Psoas muscle (tissue), 8 donors: ENCODE measurements around the gene RAB40AL. TPM values are rescaled to one million over a fixed set of nuclear protein-coding genes. Genes with fewer than 3 reads are reported as not detected.

Experiments used
- ATAC-seq, 4 donors: fragments of 200-7000 bp; cut with Tn5 transposase; one replicate each; pipeline ENCODE4 v1.9.1; 2020; ENCODE audit warnings: moderate library complexity in 3 of 4, mild to moderate bottlenecking in 2 of 4
- DNase-seq, 2 donors: peaks; one replicate each; pipeline ENCODE4 v3.0.0-alpha.2; 2020
- H3K27ac ChIP-seq: fragments of 200-600 bp; one replicate; pipeline ENCODE4 v1.8.0; 2022
- H3K27me3 ChIP-seq, 3 donors: fragments of 200-600 bp in 1 of 3; one replicate each; pipeline versions ENCODE4 v1.6.1 to v1.8.0; 2013 to 2022; ENCODE audit warnings: low read length in 2 of 3, mild to moderate bottlenecking in 2 of 3, moderate library complexity in 1 of 3; ENCODE audit not compliant: insufficient read depth in 3 of 3
- H3K36me3 ChIP-seq, 2 donors: fragments of 200-600 bp in 1 of 2; one replicate each; pipeline versions ENCODE4 v1.6.1 to v1.8.0; 2013 to 2022; ENCODE audit warnings: low read depth in 1 of 2, mild to moderate bottlenecking in 1 of 2, moderate library complexity in 1 of 2; ENCODE audit not compliant: insufficient read depth in 1 of 2
- H3K4me1 ChIP-seq: fragments of 200-600 bp; one replicate; pipeline ENCODE4 v1.8.0; 2022
- H3K4me3 ChIP-seq: fragments of 200-600 bp; one replicate; pipeline ENCODE4 v1.8.0; 2022; ENCODE audit warnings: mild to moderate bottlenecking
- H3K9me3 ChIP-seq: fragments of 200-600 bp; one replicate; pipeline ENCODE4 v1.8.0; 2022
- WGBS, 3 donors: extraction: QIAGEN DNeasy Blood & Tissue Kit; methylation state at CpG; one replicate each; pipeline versions ENCODE4 v1.1.6 to v1.1.7; 2013; 5-methylcytosine and 5-hydroxymethylcytosine counted together
- intact Hi-C, 2 donors: fragments of 100-400 bp; cut with DNase I; formaldehyde crosslinking; loops; one replicate each; pipeline versions ENCODE4 v1.11.0 to v1.14.2; 2022
- polyA plus RNA-seq, 3 donors: library from polyadenylated mRNA; stranded (reverse); fragments of 200-250 nt; gene quantifications; one replicate each; pipeline ENCODE4 v1.2.3, GENCODE V29; 2013
- total RNA-seq, 4 donors: library from RNA; stranded (reverse); fragmentation: NEBNext Ultra II Directional in 2 of 4; extraction: Animal tissue kit (Norgen Biotek cat#: 25700) in 2 of 4; gene quantifications; one replicate each; pipeline versions ENCODE4 v1.2.1 to v1.2.4, GENCODE V29; 2021 to 2023
- TF ChIP-seq, protein P1 (sequence below): fragments of 200-600 bp; IDR thresholded peaks from one replicate; pipeline ENCODE4 v1.8.0; 2022; ENCODE audit warnings: antibody characterized with exemption
- donor health status: healthy with polysubstance abuse.
- donor health status: DM: no; HTN: no; CAD: no; lungs with moderate emphysema.
- donor health status: Bipolar disorder and iron deficiency.
- donor health status: healthy.
- donor health status: DM: yes; HTN: yes; CAD: no.
- donor health status: DM: no; HTN: no; CAD: no.
- donor health status: DM: no; HTN: no; CAD: no.
- donor health status: DM: yes; HTN: yes; CAD: no.

RAB40AL gene
- total and polyA plus RNA-seq, 7 donors, result 0.04 TPM; not detected in 6

GRCh38 chrX:102930990-102931756, 5.9 kb upstream of the RAB40AL start:
- intact Hi-C loops, result no loop called here
- no peak for DNase-seq
- WGBS, 3 donors, result 19 to 57% (median 43%) methylated on average over 2 of the region's 2 CpGs

DNA sequence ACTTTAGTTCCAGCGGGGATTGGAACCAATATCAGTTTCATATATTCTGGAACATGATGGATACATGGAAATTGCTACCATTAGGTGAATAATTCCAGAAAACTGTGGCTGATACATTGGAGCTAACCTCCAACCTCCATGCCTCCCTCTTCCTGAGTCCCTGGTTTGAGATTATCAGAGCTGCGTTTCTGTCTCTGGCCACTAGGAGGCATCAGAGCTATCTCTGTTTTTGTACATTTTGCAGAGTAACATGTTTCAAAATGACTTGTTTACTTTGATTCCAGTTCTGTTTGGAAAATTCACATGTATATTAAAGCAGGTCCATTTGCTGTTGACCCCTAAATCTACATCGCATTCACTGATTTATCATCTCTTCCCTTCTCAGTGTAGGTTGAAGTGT, 2.4 kb upstream of the RAB40AL start:
- H3K27ac ChIP-seq, result no peak overlapping the region
- DNase-seq (no peak), ATAC-seq (no peak)
- no peaks in the 10 kb centered on the region for H3K4me1 ChIP-seq
- no peaks in the 10 kb centered on the region for H3K9me3 ChIP-seq
- TF ChIP-seq, protein P1, sequence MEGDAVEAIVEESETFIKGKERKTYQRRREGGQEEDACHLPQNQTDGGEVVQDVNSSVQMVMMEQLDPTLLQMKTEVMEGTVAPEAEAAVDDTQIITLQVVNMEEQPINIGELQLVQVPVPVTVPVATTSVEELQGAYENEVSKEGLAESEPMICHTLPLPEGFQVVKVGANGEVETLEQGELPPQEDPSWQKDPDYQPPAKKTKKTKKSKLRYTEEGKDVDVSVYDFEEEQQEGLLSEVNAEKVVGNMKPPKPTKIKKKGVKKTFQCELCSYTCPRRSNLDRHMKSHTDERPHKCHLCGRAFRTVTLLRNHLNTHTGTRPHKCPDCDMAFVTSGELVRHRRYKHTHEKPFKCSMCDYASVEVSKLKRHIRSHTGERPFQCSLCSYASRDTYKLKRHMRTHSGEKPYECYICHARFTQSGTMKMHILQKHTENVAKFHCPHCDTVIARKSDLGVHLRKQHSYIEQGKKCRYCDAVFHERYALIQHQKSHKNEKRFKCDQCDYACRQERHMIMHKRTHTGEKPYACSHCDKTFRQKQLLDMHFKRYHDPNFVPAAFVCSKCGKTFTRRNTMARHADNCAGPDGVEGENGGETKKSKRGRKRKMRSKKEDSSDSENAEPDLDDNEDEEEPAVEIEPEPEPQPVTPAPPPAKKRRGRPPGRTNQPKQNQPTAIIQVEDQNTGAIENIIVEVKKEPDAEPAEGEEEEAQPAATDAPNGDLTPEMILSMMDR, result peak; percentile 56
- no peak overlapping the region for H3K4me3 ChIP-seq
- intact Hi-C loops, result no loop called here
- H3K27me3 ChIP-seq, result no peaks in the 10 kb centered on the region
- 29 to 60% (median 60%) methylated on average over 3 of the region's 3 CpGs for WGBS, 3 donors
- no peaks in the 10 kb centered on the region for H3K36me3 ChIP-seq

More at GRCh38 chrX:102930990-102931756, 5.9 kb upstream of the RAB40AL start:
- Histone ChIP-seq H3K36me3 (no peaks in the 10 kb centered on the region), H3K4me1 (no peaks in the 10 kb centered on the region), H3K9me3 (no peaks in the 10 kb centered on the region), H3K27ac (no peak overlapping the region), H3K27me3 (no peaks in the 10 kb centered on the region), H3K4me3 (no peak overlapping the region)
- no peak for ATAC-seq
- TF ChIP-seq, protein P1, result no peak

GRCh38 chrX:102950908-102951866, 14.1 kb downstream of the RAB40AL start:
- peaks cover 0 to 18% (median 0%) of the 10 kb centered on the region in 3 donors for H3K27me3 ChIP-seq
- peak in 1 of 2 donors; percentile 15 for DNase-seq
- 5 to 17% (median 7%) methylated on average over 14 of the region's 14 CpGs for WGBS, 3 donors
- H3K9me3 ChIP-seq, result no peaks in the 10 kb centered on the region
- H3K27ac ChIP-seq, result no peak overlapping the region
- TF ChIP-seq, protein P1, result peak; percentile 47
- no peaks in the 10 kb centered on the region for H3K4me1 ChIP-seq
- no peak for ATAC-seq
- intact Hi-C loops, result loop anchor here in 1 of 2 donors (10.0 kb wide), 1 partner anchor 64 kb away; no protein-coding TSS in a partner anchor
- no peaks in the 10 kb centered on the region for H3K36me3 ChIP-seq
- no peak overlapping the region for H3K4me3 ChIP-seq

- H3K9me3 ChIP-seq, result no peaks in the 10 kb centered on the region
- intact Hi-C loops, result loop anchor here in 1 of 2 donors (10.0 kb wide), 1 partner anchor 57 kb away; no protein-coding TSS in a partner anchor
- 69 to 96% (median 95%) methylated on average over 2 of the region's 2 CpGs for WGBS, 3 donors
- peaks cover 0 to 14% (median 0%) of the 10 kb centered on the region in 3 donors for H3K27me3 ChIP-seq
- TF ChIP-seq, protein P1, result no peak
- no peak overlapping the region for H3K4me3 ChIP-seq
- no peaks in the 10 kb centered on the region for H3K4me1 ChIP-seq
- DNase-seq, result no peak
- no peaks in the 10 kb centered on the region for H3K36me3 ChIP-seq
- no peak for ATAC-seq
- H3K27ac ChIP-seq, result no peak overlapping the region
Measured at GRCh38 chrX:102957751-102958150, 20.7 kb downstream of the RAB40AL start.
